Activated CD8-positive, alpha-beta T cell treated with anti-CD3 and anti-CD28 coated beads, Interleukin-2, amount 10 ng/mL, durations not matched to agents 7 days and 5 days (primary cell): ENCODE results near the gene SUCO. TPM values are rescaled to one million over a fixed set of nuclear protein-coding genes. Genes with fewer than 3 reads are reported as not detected.
"Not testable (repeated sequence)": the region's sequence is repeated elsewhere in the genome, so short reads cannot be mapped to it uniquely, and the experiment has no call there.

Source experiments
- ATAC-seq: fragments of 150-1000 bp; cut with Tn5 transposase; one replicate; pipeline ENCODE4 v1.10.0; 2021; ENCODE audit warnings: moderate library complexity
- CTCF ChIA-PET: fragments of 350-600 bp; sonication (Branson Sonifier 250); formaldehyde crosslinking; loops from one replicate; lab custom pipeline; 2021; ENCODE audit warnings: antibody characterized with exemption; lab: Charles Lee
- POLR2A ChIA-PET: fragments of 350-600 bp; sonication (Branson Sonifier 250); formaldehyde crosslinking; loops from one replicate; lab custom pipeline; 2021; ENCODE audit warnings: antibody characterized with exemption; lab: Charles Lee
- DNase-seq: peaks from one replicate; pipeline ENCODE4 v3.0.0-alpha.2; 2020
- H3K27ac Mint-ChIP-seq: one replicate; pipeline ENCODE4 v1.8.0; 2021; ENCODE audit warnings: mild to moderate bottlenecking, mixed read lengths
- H3K27me3 Mint-ChIP-seq: one replicate; pipeline ENCODE4 v1.8.0; 2021; ENCODE audit warnings: low read depth, mixed read lengths
- H3K36me3 Mint-ChIP-seq: one replicate; pipeline ENCODE4 v1.8.0; 2021; ENCODE audit warnings: low read depth, mixed read lengths
- H3K4me1 Mint-ChIP-seq: one replicate; pipeline ENCODE4 v1.8.0; 2021; ENCODE audit warnings: low read depth, mixed read lengths
- H3K4me3 Mint-ChIP-seq: one replicate; pipeline ENCODE4 v1.8.0; 2021; ENCODE audit warnings: mild to moderate bottlenecking, mixed read lengths
- H3K9me3 Mint-ChIP-seq: one replicate; pipeline ENCODE4 v1.8.0; 2022; ENCODE audit warnings: mixed read lengths; ENCODE audit not compliant: insufficient read depth
- total RNA-seq, 2 experiments: library from RNA; stranded (reverse); gene quantifications; one replicate each; pipeline ENCODE4 v1.2.3, GENCODE V29; 2021

The SUCO gene
- total RNA-seq: 10 to 100 TPM; 38.4 to 42.6 TPM

- CTCF ChIA-PET: interaction anchor here (0.8 to 1.5 kb wide), 12 partner anchors 9 to 531 kb away, joined by 3 to 9 read pairs (median 3); partner anchors contain the start of gene PIGC
- peaks cover 16% of the 10 kb centered on the region for H3K27me3 Mint-ChIP-seq
- H3K27ac Mint-ChIP-seq: peak within 1 kb of the TSS; percentile 100
- DNase-seq: peak; percentile 100
- H3K9me3 Mint-ChIP-seq: no peaks in the 10 kb centered on the region
- POLR2A ChIA-PET: interaction anchor here (0.7 to 1.2 kb wide), 9 partner anchors 10 to 194 kb away, joined by 3 to 10 read pairs (median 3); no protein-coding TSS in a partner anchor
- peak within 1 kb of the TSS; percentile 89 for H3K4me3 Mint-ChIP-seq
- ATAC-seq: peak; percentile 89
- H3K36me3 Mint-ChIP-seq: peaks cover 12% of the 10 kb centered on the region
- peaks cover 37% of the 10 kb centered on the region for H3K4me1 Mint-ChIP-seq
Observed at GRCh38 chr1:172532700-172533512, at the start of gene SUCO. SUCO (plus strand) TSS chr1:172533150; CDS start chr1:172533436, 286 bp downstream.

GRCh38 chr1:172483448-172483847, 49.5 kb upstream of the SUCO start:
- Mint-ChIP-seq H3K27me3 (peaks cover 19% of the 10 kb centered on the region), H3K4me3 (no peak overlapping the region), H3K9me3 (no peaks in the 10 kb centered on the region), H3K4me1 (peaks cover 29% of the 10 kb centered on the region), H3K27ac (no peak overlapping the region), H3K36me3 (no peaks in the 10 kb centered on the region)
- CTCF ChIA-PET: no interaction called here
- POLR2A ChIA-PET: no interaction called here
- ATAC-seq (no peak), DNase-seq (no peak)

GRCh38 chr1:172484252-172484651, 48.7 kb upstream of the SUCO start:
- no peaks in the 10 kb centered on the region for H3K9me3 Mint-ChIP-seq
- H3K4me3 Mint-ChIP-seq: no peak overlapping the region
- H3K4me1 Mint-ChIP-seq: peaks cover 29% of the 10 kb centered on the region
- ChIA-PET POLR2A (no interaction called here), CTCF (no interaction called here)
- H3K27ac Mint-ChIP-seq: no peak overlapping the region
- no peak for ATAC-seq
- H3K27me3 Mint-ChIP-seq: peaks cover 25% of the 10 kb centered on the region
- DNase-seq: no peak
- no peaks in the 10 kb centered on the region for H3K36me3 Mint-ChIP-seq

- H3K4me3 Mint-ChIP-seq: no peak overlapping the region
Observed at GRCh38 chr1:172485626-172486025, 47.3 kb upstream of the SUCO start.

GRCh38 chr1:172486805-172487454, 46.0 kb upstream of the SUCO start:
- Mint-ChIP-seq H3K27ac (no peak overlapping the region), H3K27me3 (peaks cover 29% of the 10 kb centered on the region), H3K4me1 (peaks cover 18% of the 10 kb centered on the region), H3K36me3 (no peaks in the 10 kb centered on the region), H3K9me3 (no peaks in the 10 kb centered on the region), H3K4me3 (no peak overlapping the region)
- ATAC-seq (no peak), DNase-seq (no peak)
- POLR2A ChIA-PET: interaction anchor here (0.6 to 0.7 kb wide), 2 partner anchors 10 to 183 kb away, joined by 3 read pairs; no protein-coding TSS in a partner anchor
- CTCF ChIA-PET: interaction anchor here (1.2 kb wide), 1 partner anchor 12 kb away, joined by 4 read pairs; no protein-coding TSS in a partner anchor

More at GRCh38 chr1:172485626-172486025, 47.3 kb upstream of the SUCO start:
- H3K9me3 Mint-ChIP-seq: no peaks in the 10 kb centered on the region
- no peak for DNase-seq
- CTCF ChIA-PET: no interaction called here
- H3K4me1 Mint-ChIP-seq: peaks cover 22% of the 10 kb centered on the region
- no peak overlapping the region for H3K27ac Mint-ChIP-seq
- no peak for ATAC-seq
- no peaks in the 10 kb centered on the region for H3K36me3 Mint-ChIP-seq
- POLR2A ChIA-PET: no interaction called here
- H3K27me3 Mint-ChIP-seq: peaks cover 29% of the 10 kb centered on the region

- H3K27me3 Mint-ChIP-seq: peaks cover 32% of the 10 kb centered on the region
- ChIA-PET POLR2A (interaction anchor here (0.6 kb wide), 2 partner anchors 14 to 21 kb away, joined by 3 read pairs; no protein-coding TSS in a partner anchor), CTCF (interaction anchor here (1.2 kb wide), 1 partner anchor 11 kb away, joined by 4 read pairs; no protein-coding TSS in a partner anchor)
- DNase-seq (no peak), ATAC-seq (peak; percentile 27)
- H3K27ac Mint-ChIP-seq: no peak overlapping the region
- H3K36me3 Mint-ChIP-seq: no peaks in the 10 kb centered on the region
- H3K4me1 Mint-ChIP-seq: peaks cover 18% of the 10 kb centered on the region
- no peaks in the 10 kb centered on the region for H3K9me3 Mint-ChIP-seq
- H3K4me3 Mint-ChIP-seq: no peak overlapping the region
Observed at GRCh38 chr1:172487550-172487949, 45.4 kb upstream of the SUCO start.

GRCh38 chr1:172488393-172488792, 44.6 kb upstream of the SUCO start:
- no peaks in the 10 kb centered on the region for H3K9me3 Mint-ChIP-seq
- H3K27ac Mint-ChIP-seq: no peak overlapping the region
- H3K27me3 Mint-ChIP-seq: peaks cover 31% of the 10 kb centered on the region
- ATAC-seq (no peak), DNase-seq (no peak)
- CTCF ChIA-PET: no interaction called here
- peaks cover 18% of the 10 kb centered on the region for H3K4me1 Mint-ChIP-seq
- POLR2A ChIA-PET: no interaction called here
- no peaks in the 10 kb centered on the region for H3K36me3 Mint-ChIP-seq
- H3K4me3 Mint-ChIP-seq: no peak overlapping the region

GRCh38 chr1:172489847-172490246, 43.1 kb upstream of the SUCO start:
- H3K27me3 Mint-ChIP-seq: peaks cover 32% of the 10 kb centered on the region
- H3K4me3 Mint-ChIP-seq: no peak overlapping the region
- ATAC-seq (no peak), DNase-seq (no peak)
- no peak overlapping the region for H3K27ac Mint-ChIP-seq
- ChIA-PET CTCF (interaction anchor here (0.6 kb wide), 1 partner anchor 1026 kb away, joined by 3 read pairs; no protein-coding TSS in a partner anchor), POLR2A (no interaction called here)
- H3K36me3 Mint-ChIP-seq: no peaks in the 10 kb centered on the region
- H3K4me1 Mint-ChIP-seq: peaks cover 10% of the 10 kb centered on the region
- no peaks in the 10 kb centered on the region for H3K9me3 Mint-ChIP-seq

GRCh38 chr1:172492421-172492820, 40.5 kb upstream of the SUCO start:
- H3K27me3 Mint-ChIP-seq: peaks cover 28% of the 10 kb centered on the region
- peaks cover 6% of the 10 kb centered on the region for H3K4me1 Mint-ChIP-seq
- POLR2A ChIA-PET: no interaction called here
- CTCF ChIA-PET: no interaction called here
- H3K36me3 Mint-ChIP-seq: no peaks in the 10 kb centered on the region
- ATAC-seq (no peak), DNase-seq (no peak)
- H3K27ac Mint-ChIP-seq: no peak overlapping the region
- H3K4me3 Mint-ChIP-seq: no peak overlapping the region
- H3K9me3 Mint-ChIP-seq: no peaks in the 10 kb centered on the region

- no peaks in the 10 kb centered on the region for H3K9me3 Mint-ChIP-seq
- no peaks in the 10 kb centered on the region for H3K4me1 Mint-ChIP-seq
- no peak for ATAC-seq
- no peak overlapping the region for H3K4me3 Mint-ChIP-seq
- DNase-seq: no peak
- H3K27me3 Mint-ChIP-seq: peaks cover 21% of the 10 kb centered on the region
- no peaks in the 10 kb centered on the region for H3K36me3 Mint-ChIP-seq
- ChIA-PET POLR2A (no interaction called here), CTCF (no interaction called here)
- no peak overlapping the region for H3K27ac Mint-ChIP-seq
Observed at GRCh38 chr1:172494166-172494565, 38.8 kb upstream of the SUCO start.

- H3K9me3 Mint-ChIP-seq, H3K4me3 Mint-ChIP-seq, POLR2A ChIA-PET, H3K36me3 Mint-ChIP-seq, H3K4me1 Mint-ChIP-seq, H3K27ac Mint-ChIP-seq, DNase-seq, ATAC-seq: not testable (repeated sequence)
- peaks cover 11% of the 10 kb centered on the region for H3K27me3 Mint-ChIP-seq
- CTCF ChIA-PET: interaction anchor here (0.6 kb wide), 1 partner anchor 52 kb away, joined by 3 read pairs; no protein-coding TSS in a partner anchor
Observed at GRCh38 chr1:172496127-172496526, 36.8 kb upstream of the SUCO start.
